Measurements from ENCODE around the gene NDUFA8.

- no peak for TF ChIP-seq CTCF (IDR thresholded peaks at IDR 0.05; ENCODE audit: low read depth, low read length)
- TF ChIP-seq POLR2A (IDR thresholded peaks at IDR 0.05; ENCODE audit: extremely low read depth, insufficient read length) = no peak
- TF ChIP-seq MYC (IDR thresholded peaks at IDR 0.05; ENCODE audit: low read depth, low read length) = no peak
- no peak for TF ChIP-seq MAX (IDR thresholded peaks at IDR 0.05; ENCODE audit: low read depth, low read length)
Observed at GRCh38 chr9:122151267-122151828, 8.2 kb downstream of the NDUFA8 start.
